ENCODE measurements around the gene ANAPC1.
"Not testable (repeated sequence)": the region's sequence is repeated elsewhere in the genome, so short reads cannot be mapped to it uniquely, and the experiment has no call there.

ANAPC1 gene

DNA sequence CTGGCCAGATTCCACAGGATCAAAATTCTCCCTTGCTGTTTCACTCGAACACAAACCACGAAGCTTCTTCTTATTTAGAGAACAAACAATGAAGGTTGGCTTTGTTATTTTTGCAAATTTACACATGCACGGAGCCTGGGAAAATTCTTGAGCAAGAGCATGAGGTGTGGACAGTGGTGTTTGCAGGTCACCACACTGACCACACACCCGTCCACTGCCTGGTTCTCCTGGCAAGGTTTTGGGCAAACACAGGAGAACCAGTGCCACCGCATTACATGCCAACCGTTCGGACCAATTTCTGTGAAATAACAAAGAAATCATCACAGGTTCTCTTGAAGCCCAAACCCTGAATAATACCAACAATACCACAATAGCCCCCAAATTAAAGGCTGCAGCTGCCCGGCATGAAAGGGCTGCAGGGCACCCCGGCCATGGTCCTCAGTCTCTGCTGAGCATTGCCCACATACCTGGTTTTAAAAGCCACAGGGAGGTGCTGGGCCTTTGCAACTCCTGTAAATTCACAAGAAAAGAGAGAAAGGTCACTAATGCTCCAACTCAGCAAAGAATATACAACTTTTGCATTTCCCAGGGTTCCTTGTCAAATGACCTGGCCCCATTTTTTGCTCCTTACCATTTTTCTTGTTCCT lies 154.1 kb downstream of the ANAPC1 start:
- not testable (repeated sequence) for DNase-seq

- DNase-seq = not testable (repeated sequence)
These were observed 156.3 kb downstream of the ANAPC1 start for GRCh38 chr2:111727611-111728110.

- not testable (repeated sequence) for DNase-seq
These were observed 158.3 kb downstream of the ANAPC1 start for GRCh38 chr2:111725742-111726141.

- peak; percentile 28 for DNase-seq
These were observed 164.4 kb downstream of the ANAPC1 start for GRCh38 chr2:111719610-111720009.
